ENCODE results near the gene NDRG4. TPM values are rescaled to one million over a fixed set of nuclear protein-coding genes. Genes with fewer than 3 reads are reported as not detected.

Gene NDRG4
- total RNA-seq, 1 donor from 2014 or later = 0.66 TPM

DNA sequence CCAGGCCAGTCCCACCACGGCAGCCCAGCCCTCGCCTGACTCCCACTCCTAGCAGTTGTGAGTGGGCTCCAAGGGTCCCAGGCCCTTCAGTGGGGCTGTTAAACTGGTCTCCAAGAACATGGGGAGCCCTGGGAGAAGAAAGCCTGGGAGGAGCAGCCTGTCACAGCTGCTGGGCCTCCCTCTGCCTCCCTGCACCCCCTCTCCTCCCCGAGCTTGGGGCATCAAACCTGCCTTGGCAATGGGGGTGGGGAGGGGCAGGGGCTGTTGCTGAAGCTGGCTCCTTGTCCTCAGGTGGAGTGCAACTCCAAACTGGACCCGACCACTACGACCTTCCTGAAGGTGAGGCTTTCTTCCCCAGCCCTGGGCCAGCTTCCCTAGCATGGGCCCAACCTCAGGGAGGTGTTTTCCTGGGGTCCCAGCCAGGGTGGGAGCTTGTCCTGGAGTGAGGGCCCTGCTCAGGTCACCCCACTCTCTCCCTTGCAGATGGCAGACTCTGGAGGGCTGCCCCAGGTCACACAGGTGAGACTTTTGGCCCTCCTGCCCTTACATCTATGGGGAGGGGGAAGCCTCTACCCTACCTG is 8.8 kb downstream of the NDRG4 start:
- intact Hi-C loops (cut with micrococcal nuclease) = no loop called here

DNA sequence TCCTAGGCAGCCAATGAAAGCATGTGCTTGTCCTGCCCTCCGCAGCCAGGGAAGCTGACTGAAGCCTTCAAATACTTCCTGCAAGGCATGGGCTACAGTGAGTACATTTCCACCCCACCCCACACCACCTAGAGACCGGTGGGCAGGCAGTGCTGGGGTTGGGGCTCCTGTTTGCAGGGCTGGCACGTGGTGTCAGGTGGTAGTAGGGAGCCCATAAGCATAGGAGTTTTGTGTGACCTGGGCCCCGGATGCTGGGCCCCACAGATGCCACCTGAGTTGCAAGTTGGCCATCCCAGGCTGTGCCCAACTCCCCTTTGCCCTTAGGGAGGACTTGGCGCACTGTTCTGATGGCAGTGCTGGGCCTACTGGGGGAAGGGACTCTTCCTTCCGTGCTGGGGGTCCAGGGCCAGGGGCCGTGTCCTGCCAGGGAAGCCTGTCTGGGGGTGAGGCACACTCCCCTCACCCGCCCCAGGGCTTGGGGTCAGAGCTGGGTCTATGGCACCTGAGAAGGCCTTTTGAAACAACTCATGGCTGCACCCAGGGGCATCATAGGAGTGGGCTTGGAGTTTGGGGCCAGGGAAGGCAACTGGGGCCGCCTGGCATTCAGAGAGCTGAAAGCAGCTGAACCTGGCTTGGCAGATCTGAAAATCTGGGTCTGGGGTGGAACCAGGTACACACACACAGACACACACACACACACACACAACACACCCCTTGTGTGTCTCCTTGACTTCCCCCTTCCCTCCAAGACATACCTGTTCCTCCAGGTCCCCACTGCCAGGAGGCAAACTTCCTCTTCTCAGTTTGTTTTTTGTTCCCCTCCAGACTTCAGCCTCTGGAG is 9.5 kb downstream of the NDRG4 start:
- intact Hi-C loops (cut with micrococcal nuclease) = no loop called here

- intact Hi-C loops (cut with micrococcal nuclease) = no loop called here
Measured at GRCh38 chr16:58510097-58510775, 10.3 kb downstream of the NDRG4 start.

DNA sequence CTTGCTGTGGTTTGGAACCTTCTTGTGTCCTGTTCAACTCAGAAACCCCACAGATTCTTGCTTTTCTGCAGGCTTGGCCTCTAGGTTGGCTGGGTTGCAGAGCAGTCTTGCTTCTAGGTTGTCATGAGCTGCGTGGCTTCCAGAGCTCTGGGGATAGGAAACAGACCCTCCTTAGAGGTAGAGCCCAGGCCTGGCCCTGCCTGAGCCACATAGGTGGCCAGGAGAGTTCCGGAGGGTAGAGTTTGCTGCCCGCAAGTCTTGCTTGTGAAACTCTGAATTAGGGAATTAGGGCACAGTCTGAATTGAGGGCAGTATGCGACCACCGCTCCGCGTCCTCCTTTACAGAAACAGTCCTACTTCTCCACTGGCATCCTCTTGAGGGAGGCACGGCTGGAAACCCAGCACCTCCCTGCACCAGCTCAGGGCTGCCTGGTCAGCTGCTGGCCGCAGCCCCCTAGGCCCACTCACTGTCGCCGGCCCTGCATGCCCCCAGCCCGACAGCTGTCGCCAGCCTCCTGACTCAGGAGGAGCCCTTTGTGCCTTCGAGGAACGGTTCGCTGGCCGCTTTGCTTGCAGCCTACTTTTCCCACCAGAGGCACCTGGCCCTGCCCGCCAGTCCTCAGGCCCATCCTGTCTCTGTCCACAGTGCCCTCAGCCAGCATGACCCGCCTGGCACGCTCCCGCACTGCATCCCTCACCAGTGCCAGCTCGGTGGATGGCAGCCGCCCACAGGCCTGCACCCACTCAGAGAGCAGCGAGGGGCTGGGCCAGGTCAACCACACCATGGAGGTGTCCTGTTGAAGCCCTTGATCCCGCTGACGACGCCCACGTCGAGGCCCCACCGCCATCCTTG is 11.1 kb downstream of the NDRG4 start:
- intact Hi-C loops (cut with micrococcal nuclease) = no loop called here

DNA sequence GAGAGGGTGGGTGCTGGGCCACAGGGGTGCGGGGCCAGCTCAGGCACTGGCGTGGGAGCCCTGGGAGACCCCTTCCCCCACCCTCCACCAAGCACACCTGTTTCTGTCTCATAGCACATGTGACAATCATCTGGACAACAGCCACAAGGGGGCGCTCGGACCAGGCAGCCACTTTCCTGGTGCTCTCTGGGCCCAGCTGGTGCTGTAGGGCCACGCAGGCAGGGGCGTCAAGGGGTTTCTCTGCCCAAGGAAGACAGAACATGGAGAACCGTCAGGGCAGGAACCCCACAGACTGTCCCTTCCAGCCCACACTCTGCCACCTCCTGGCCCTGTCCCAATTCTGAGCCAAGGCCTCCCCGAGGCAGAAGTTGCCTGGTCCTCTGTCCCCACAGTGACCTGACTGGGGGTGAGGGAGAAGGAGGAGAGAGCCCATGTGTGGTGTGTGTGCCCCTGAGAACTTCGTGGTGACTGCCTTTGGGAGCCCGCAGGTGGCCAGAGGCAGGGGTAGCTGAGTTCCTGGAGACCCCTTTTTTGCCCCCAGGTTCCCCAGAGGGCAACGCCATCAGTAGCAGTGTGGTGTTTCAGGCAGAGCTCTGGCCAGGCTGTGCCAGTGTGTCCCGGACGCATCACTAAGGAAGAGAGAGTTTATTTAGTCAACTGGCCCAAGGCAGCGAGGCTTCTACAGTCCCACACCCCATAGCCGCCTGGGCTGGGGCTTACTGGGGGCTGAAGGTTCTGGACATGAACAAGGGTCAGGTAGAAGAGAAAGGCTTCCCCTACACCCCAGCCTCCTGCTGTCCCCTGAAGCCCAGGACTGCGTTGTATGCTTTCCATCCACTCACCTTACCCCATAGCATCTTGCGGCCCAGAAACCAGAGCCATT is 12.2 kb downstream of the NDRG4 start:
- intact Hi-C loops (cut with micrococcal nuclease) = loop anchor here (1.0 kb wide), 1 partner anchor 149 kb away; no protein-coding TSS in a partner anchor

GRCh38 chr16:58513874-58514273 is 13.9 kb downstream of the NDRG4 start:
- intact Hi-C loops (cut with micrococcal nuclease) = no loop called here

- intact Hi-C loops (cut with micrococcal nuclease) = loop anchor here (1.0 to 5.0 kb wide), 3 partner anchors 42 to 167 kb away; partner anchors contain the start of genes CNOT1 and SLC38A7
Measured at GRCh38 chr16:58515125-58515870, 15.4 kb downstream of the NDRG4 start, which contains the start of gene SETD6. Gene SETD6 (plus strand): TSS chr16:58515517. CDS start chr16:58515538, 21 bp downstream.

- intact Hi-C loops (cut with micrococcal nuclease) = loop anchor here (1.0 to 5.0 kb wide), 3 partner anchors 41 to 166 kb away; partner anchors contain the start of genes CNOT1 and SLC38A7
Measured at GRCh38 chr16:58515871-58516767, 16.2 kb downstream of the NDRG4 start.

DNA sequence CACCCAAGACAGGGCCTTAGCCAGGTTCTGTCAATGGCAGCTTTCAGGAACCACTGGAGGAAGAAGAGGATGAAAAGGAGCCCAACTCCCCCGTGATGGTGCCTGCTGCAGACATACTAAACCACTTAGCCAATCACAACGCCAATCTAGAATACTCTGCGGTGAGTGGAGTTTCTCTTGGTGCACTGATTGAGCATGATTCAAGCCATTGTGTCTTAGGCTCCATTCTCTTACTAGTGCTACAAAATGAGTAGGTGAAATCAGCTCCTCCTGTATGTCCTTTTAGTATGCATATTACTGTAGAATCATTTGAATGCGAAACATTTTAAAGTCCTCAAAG is 16.8 kb downstream of the NDRG4 start:
- intact Hi-C loops (cut with micrococcal nuclease) = loop anchor here (5.0 kb wide), 2 partner anchors 41 to 166 kb away; partner anchors contain the start of gene SLC38A7

DNA sequence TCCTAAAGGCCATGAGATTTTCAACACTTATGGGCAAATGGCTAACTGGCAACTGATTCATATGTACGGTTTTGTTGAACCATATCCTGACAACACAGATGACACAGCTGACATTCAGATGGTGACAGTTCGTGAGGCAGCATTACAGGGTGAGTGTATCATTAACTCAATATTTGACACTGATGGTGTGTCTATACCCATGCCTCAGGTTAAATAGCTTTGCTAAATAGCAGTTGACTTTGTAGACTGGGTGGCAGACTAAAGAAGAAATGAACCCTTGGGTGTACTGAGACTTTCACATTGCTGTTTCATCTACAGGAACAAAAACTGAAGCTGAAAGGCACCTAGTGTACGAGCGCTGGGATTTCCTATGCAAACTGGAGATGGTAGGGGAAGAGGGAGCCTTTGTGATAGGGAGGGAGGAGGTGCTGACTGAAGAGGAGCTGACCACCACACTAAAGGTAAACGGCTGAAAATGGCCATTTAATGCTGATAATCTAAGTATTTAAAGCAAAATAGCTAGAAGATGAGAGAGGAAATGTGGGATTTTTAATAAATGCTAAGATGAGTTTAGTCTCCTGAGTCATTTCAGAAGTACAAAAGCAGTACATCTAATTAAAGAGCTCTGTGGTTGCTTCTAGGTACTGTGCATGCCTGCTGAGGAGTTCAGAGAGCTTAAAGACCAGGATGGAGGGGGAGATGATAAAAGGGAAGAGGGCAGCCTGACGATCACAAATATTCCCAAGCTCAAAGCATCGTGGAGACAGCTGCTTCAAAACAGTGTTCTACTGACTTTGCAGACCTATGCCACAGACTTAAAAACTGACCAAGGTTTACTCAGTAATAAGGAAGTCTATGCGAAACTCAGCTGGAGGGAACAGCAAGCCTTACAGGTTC is 18.4 kb downstream of the NDRG4 start:
- intact Hi-C loops (cut with micrococcal nuclease) = loop anchor here (5.0 kb wide), 2 partner anchors 39 to 164 kb away; partner anchors contain the start of gene SLC38A7

- intact Hi-C loops (cut with micrococcal nuclease) = loop anchor here (5.0 kb wide), 2 partner anchors 38 to 163 kb away; partner anchors contain the start of gene SLC38A7
Measured at GRCh38 chr16:58518980-58519368, 19.0 kb downstream of the NDRG4 start.

GRCh38 chr16:58519707-58520106 is 19.8 kb downstream of the NDRG4 start:
- intact Hi-C loops (cut with micrococcal nuclease) = loop anchor here (5.0 kb wide), 2 partner anchors 38 to 163 kb away; partner anchors contain the start of gene SLC38A7

GRCh38 chr16:58530179-58530578 is 30.2 kb downstream of the NDRG4 start:
- intact Hi-C loops (cut with micrococcal nuclease) = no loop called here

- intact Hi-C loops (cut with micrococcal nuclease) = no loop called here
Measured at GRCh38 chr16:58532414-58532813, 32.5 kb downstream of the NDRG4 start.

GRCh38 chr16:58533751-58534470 is 34.0 kb downstream of the NDRG4 start:
- intact Hi-C loops (cut with micrococcal nuclease) = no loop called here

DNA sequence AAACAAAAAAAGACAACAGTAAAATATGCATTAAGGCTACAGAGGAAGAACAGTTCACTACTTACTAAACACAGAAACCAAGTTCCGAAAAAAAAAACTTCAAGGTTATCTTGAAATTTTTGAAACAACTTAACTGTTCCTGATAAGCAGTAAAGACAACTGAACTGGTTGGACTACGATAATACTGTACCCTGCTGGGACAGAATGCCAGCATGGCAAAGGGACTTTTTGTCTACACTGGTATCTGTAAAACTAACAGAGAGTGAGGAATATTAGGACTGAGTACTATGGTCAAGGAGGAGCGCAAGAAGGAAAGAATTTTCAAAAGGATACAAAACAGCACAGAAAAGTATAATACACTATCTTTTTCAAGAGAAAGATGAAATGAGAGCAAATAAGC is 35.2 kb downstream of the NDRG4 start:
- intact Hi-C loops (cut with micrococcal nuclease) = no loop called here

Measured in T-helper 2 cell treated with Interferon-gamma antibody and Interleukin-4, amounts not matched to agents 100 ng/mL and 5 ng/mL, for 36 hours (primary cell).